GM12874 (cell line): ENCODE data around the gene NDUFA3.

Experiments
- CTCF ChIP-seq: IDR thresholded peaks from 2 replicates; pipeline ENCODE4 v1.5.1; 2011; ENCODE audit warnings: low read depth, mild to moderate bottlenecking, control low read depth, low read length, moderate library complexity; ENCODE audit not compliant: insufficient read depth

The NDUFA3 gene

GRCh38 chr19:54102421-54103169 is at the start of gene NDUFA3:
Gene NDUFA3, plus strand, starts transcription at chr19:54102855. Its CDS starts 24 bp downstream, at chr19:54102879.
- TF ChIP-seq CTCF = no peak

- TF ChIP-seq CTCF = no peak
Measured at GRCh38 chr19:54062643-54063042, 40.0 kb upstream of the NDUFA3 start.

- TF ChIP-seq CTCF = no peak
Measured at GRCh38 chr19:54063350-54064116, 39.1 kb upstream of the NDUFA3 start, which contains the start of gene VSTM1. Gene VSTM1, minus strand, starts transcription at chr19:54063897. Its CDS starts 120 bp downstream, at chr19:54063777.

GRCh38 chr19:54069470-54069869 is 33.2 kb upstream of the NDUFA3 start:
- TF ChIP-seq CTCF = no peak

GRCh38 chr19:54073829-54074228 is 28.8 kb upstream of the NDUFA3 start:
- TF ChIP-seq CTCF = no peak

- no peak for TF ChIP-seq CTCF
Measured at GRCh38 chr19:54074851-54075250, 27.8 kb upstream of the NDUFA3 start.

- TF ChIP-seq CTCF = no peak
Measured at GRCh38 chr19:54077334-54077733, 25.3 kb upstream of the NDUFA3 start.
